ENCODE results near the gene RGPD3.
"Not testable (repeated sequence)": the region's sequence is repeated elsewhere in the genome, so short reads cannot be mapped to it uniquely, and the experiment has no call there.

DNA sequence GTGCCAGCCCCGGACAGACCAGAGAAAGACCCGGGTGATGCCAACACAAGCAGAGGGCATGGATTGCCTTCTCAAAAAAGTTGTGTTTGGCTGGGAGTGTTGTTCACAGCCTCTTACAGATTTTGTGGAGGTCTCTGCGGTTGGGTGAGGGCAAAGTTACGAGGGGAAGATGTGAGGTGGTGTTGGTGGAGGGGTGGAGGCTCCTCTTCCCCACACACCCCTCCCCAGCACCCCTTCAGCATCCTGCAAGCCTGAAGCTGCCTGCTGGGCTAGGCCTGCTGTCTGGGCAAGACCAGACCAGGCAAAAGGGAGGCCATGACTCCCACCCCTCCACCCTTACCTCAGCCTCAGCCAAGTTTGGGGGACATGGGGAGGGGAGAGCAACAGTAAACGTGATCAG, 45.2 kb upstream of the RGPD3 start:
- TF ChIP-seq, protein P1, sequence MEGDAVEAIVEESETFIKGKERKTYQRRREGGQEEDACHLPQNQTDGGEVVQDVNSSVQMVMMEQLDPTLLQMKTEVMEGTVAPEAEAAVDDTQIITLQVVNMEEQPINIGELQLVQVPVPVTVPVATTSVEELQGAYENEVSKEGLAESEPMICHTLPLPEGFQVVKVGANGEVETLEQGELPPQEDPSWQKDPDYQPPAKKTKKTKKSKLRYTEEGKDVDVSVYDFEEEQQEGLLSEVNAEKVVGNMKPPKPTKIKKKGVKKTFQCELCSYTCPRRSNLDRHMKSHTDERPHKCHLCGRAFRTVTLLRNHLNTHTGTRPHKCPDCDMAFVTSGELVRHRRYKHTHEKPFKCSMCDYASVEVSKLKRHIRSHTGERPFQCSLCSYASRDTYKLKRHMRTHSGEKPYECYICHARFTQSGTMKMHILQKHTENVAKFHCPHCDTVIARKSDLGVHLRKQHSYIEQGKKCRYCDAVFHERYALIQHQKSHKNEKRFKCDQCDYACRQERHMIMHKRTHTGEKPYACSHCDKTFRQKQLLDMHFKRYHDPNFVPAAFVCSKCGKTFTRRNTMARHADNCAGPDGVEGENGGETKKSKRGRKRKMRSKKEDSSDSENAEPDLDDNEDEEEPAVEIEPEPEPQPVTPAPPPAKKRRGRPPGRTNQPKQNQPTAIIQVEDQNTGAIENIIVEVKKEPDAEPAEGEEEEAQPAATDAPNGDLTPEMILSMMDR (conservative IDR thresholded peaks at IDR 0.05 in 1 of 2, IDR thresholded peaks at IDR 0.05 in 1 of 2; ENCODE audit: extremely low read depth in 1 of 2, insufficient read depth in 1 of 2, low read depth in 1 of 2, low read length in 2 of 2), result not testable (repeated sequence)
- not testable (repeated sequence) for TF ChIP-seq EZH2 (IDR thresholded peaks at IDR 0.05; ENCODE audit: borderline replicate concordance, low read length)
